ENCODE results near the gene AOPEP. TPM values are rescaled to one million over a fixed set of nuclear protein-coding genes. Genes with fewer than 3 reads are reported as not detected.
"Not testable (repeated sequence)": the region's sequence is repeated elsewhere in the genome, so short reads cannot be mapped to it uniquely, and the experiment has no call there.

AOPEP gene
- total RNA-seq, 4 donors from 2014 or later = 126 to 216 (median 136) TPM

GRCh38 chr9:95018099-95018936 lies 291.8 kb downstream of the AOPEP start:
- TF ChIP-seq POLR2A (IDR thresholded peaks at IDR 0.05) = no peak
- no peak for TF ChIP-seq CTCF (IDR thresholded peaks at IDR 0.05)
- H3K27ac ChIP-seq = peak overlapping the region; percentile 45 to 50 (median 46)
- H3K4me3 ChIP-seq (replicated peaks in 1 of 3) = no peak overlapping the region
- no peaks in the 10 kb centered on the region for H3K27me3 ChIP-seq
- no peaks in the 10 kb centered on the region for H3K9me3 ChIP-seq
- DNase-seq = peak; percentile 62 to 73
- peaks cover 6 to 8% of the 10 kb centered on the region in 2 donors for H3K36me3 ChIP-seq
- H3K4me1 ChIP-seq = peaks cover 11 to 57% of the 10 kb centered on the region in 2 donors
- 44 to 49% methylated on average over 10 to 11 of the region's 11 CpGs for WGBS, 2 donors
- intact Hi-C loops (cut with DNase I) = no loop called here

GRCh38 chr9:95020644-95021043 lies 294.1 kb downstream of the AOPEP start:
- H3K27me3 ChIP-seq; H3K36me3 ChIP-seq; DNase-seq; H3K9me3 ChIP-seq; H3K4me3 ChIP-seq (replicated peaks in 1 of 3); intact Hi-C loops (cut with DNase I): not testable (repeated sequence)
- H3K4me1 ChIP-seq = peaks cover 33 to 70% of the 10 kb centered on the region in 2 donors
- WGBS, 2 donors = 96 to 98% methylated on average over 6 of the region's 6 CpGs
- H3K27ac ChIP-seq = peak overlapping the region in 1 of 3 donors; percentile 24

GRCh38 chr9:95021166-95021886 lies 294.8 kb downstream of the AOPEP start:
- peaks cover 5 to 6% of the 10 kb centered on the region in 2 donors for H3K36me3 ChIP-seq
- H3K27ac ChIP-seq = peak overlapping the region in 1 of 3 donors; percentile 24
- peaks cover 36 to 77% of the 10 kb centered on the region in 2 donors for H3K4me1 ChIP-seq
- H3K9me3 ChIP-seq = no peaks in the 10 kb centered on the region
- 92 to 94% methylated on average over 7 of the region's 7 CpGs for WGBS, 2 donors
- intact Hi-C loops (cut with DNase I) = no loop called here
- no peaks in the 10 kb centered on the region for H3K27me3 ChIP-seq
- no peak for DNase-seq
- TF ChIP-seq POLR2A (IDR thresholded peaks at IDR 0.05) (no peak), CTCF (IDR thresholded peaks at IDR 0.05) (no peak)
- no peak overlapping the region for H3K4me3 ChIP-seq (replicated peaks in 1 of 3)

- peaks cover 36 to 86% of the 10 kb centered on the region in 2 donors for H3K4me1 ChIP-seq
- no peak overlapping the region for H3K4me3 ChIP-seq (replicated peaks in 1 of 3)
- H3K27ac ChIP-seq = peak overlapping the region; percentile 76 to 85 (median 81)
- peaks cover 4 to 5% of the 10 kb centered on the region in 2 donors for H3K36me3 ChIP-seq
- 93 to 96% methylated on average over 5 of the region's 5 CpGs for WGBS, 2 donors
- H3K9me3 ChIP-seq = no peaks in the 10 kb centered on the region
- no peaks in the 10 kb centered on the region for H3K27me3 ChIP-seq
- intact Hi-C loops (cut with DNase I) = no loop called here
- no peak for DNase-seq
- TF ChIP-seq POLR2A (IDR thresholded peaks at IDR 0.05) = no peak
- TF ChIP-seq CTCF (IDR thresholded peaks at IDR 0.05) = no peak
Measured at GRCh38 chr9:95022657-95023056, 296.2 kb downstream of the AOPEP start.

GRCh38 chr9:95023217-95024003 lies 296.9 kb downstream of the AOPEP start:
- no peaks in the 10 kb centered on the region for H3K27me3 ChIP-seq
- peak overlapping the region; percentile 76 to 85 (median 81) for H3K27ac ChIP-seq
- peaks cover 4 to 5% of the 10 kb centered on the region in 2 donors for H3K36me3 ChIP-seq
- H3K9me3 ChIP-seq = no peaks in the 10 kb centered on the region
- 44 to 46% methylated on average over 7 to 8 of the region's 9 CpGs for WGBS, 2 donors
- intact Hi-C loops (cut with DNase I) = no loop called here
- TF ChIP-seq CTCF (IDR thresholded peaks at IDR 0.05) (no peak), POLR2A (IDR thresholded peaks at IDR 0.05) (peak in 1 of 2 donors; percentile 13)
- no peak overlapping the region for H3K4me3 ChIP-seq (replicated peaks in 1 of 3)
- DNase-seq = peak; percentile 69
- H3K4me1 ChIP-seq = peaks cover 40 to 86% of the 10 kb centered on the region in 2 donors

All from thyroid gland (tissue), 4 donors.